Stomach (tissue), 4 donors: ENCODE results near the gene WNK2.

Experiments used
- CTCF ChIP-seq, 7 experiments: fragments of 450-650 bp in 4 of 7; fragments of 200-600 bp in 3 of 7; sonication (generic) in 3 of 7; IDR thresholded peaks; one replicate each; pipeline ENCODE4 v1.5.1; 2016 to 2019; ENCODE audit warnings: antibody characterized with exemption in 7 of 7, control low read depth in 2 of 7, mild to moderate bottlenecking in 1 of 7
- EP300 ChIP-seq: sonication (generic); formaldehyde crosslinking; IDR thresholded peaks from one replicate; pipeline ENCODE4 v1.6.1; 2017; ENCODE audit warnings: antibody characterized with exemption
- POLR2A ChIP-seq, 4 donors: fragments of 450-650 bp; IDR thresholded peaks; one replicate each; pipeline ENCODE4 v1.6.1; 2016; ENCODE audit warnings: antibody characterized with exemption in 4 of 4, control low read depth in 2 of 4, mild to moderate bottlenecking in 1 of 4, moderate library complexity in 1 of 4
- POLR2AphosphoS5 ChIP-seq, 3 donors: sonication (generic); formaldehyde crosslinking; IDR thresholded peaks; one replicate each; pipeline ENCODE4 v1.6.1; 2016; ENCODE audit warnings: antibody characterized with exemption in 3 of 3

DNA sequence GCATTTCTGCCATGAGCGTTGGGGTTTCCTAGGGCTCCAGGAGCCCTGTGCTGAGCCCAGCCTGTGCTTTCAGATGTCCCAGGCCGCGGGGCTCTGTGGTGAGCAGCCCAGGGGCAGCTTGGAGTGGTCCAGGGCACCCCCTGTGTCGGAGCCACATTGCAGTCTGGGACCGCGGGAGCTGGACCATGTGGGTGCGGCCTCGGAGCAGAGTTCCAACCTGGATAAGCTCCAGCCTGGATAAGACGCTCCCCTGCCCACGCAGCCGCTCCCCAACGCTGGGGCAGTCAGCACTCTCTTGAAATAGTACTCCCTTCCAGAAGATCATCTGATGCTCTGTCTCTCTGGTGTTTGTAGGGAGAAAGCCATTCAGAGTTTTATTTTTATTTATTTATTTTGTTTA, 111.1 kb downstream of the WNK2 start:
- no peak for TF ChIP-seq CTCF (IDR thresholded peaks at IDR 0.05)
- TF ChIP-seq POLR2A (IDR thresholded peaks at IDR 0.05), result no peak
- no peak for TF ChIP-seq EP300
- no peak for TF ChIP-seq POLR2AphosphoS5 (IDR thresholded peaks at IDR 0.05)
